A673 (cell line): ENCODE measurements around the gene FHIT. TPM values are rescaled to one million over a fixed set of nuclear protein-coding genes. Genes with fewer than 3 reads are reported as not detected.

Source experiments
- BruUV-seq: library from RNA; stranded (reverse); fragments of 400-500 nt; replicated peaks from 2 replicates; lab custom pipeline; 2021; lab: Mats Ljungman, UMichigan
- CTCF ChIA-PET: fragments of 300-600 bp; sonication (Branson Sonifier 250); formaldehyde crosslinking; loops from one replicate; lab custom pipeline; 2022; ENCODE audit warnings: antibody characterized with exemption; lab: Charles Lee
- POLR2A ChIA-PET: fragments of 300-600 bp; sonication (Branson Sonifier 250); formaldehyde crosslinking; loops from one replicate; lab custom pipeline; 2022; ENCODE audit warnings: antibody characterized with exemption; ENCODE audit not compliant: low non-redundant PET; lab: Charles Lee
- DNase-seq: peaks from one replicate; pipeline ENCODE4 v3.0.0-alpha.2; 2015; ENCODE audit warnings: low spot score
- H3K27ac ChIP-seq: fragments of 200-600 bp; sonication (generic); 2 replicates; pipeline ENCODE4 v1.5.1; 2016; ENCODE audit warnings: mixed run types, low read depth, mild to moderate bottlenecking, mixed read lengths, antibody characterized with exemption, low read length; ENCODE audit not compliant: poor library complexity, severe bottlenecking
- H3K27me3 ChIP-seq: fragments of 200-600 bp; sonication (generic); replicated peaks from 2 replicates; pipeline ENCODE4 v1.6.1; 2017; ENCODE audit warnings: mixed run types, low read depth, mild to moderate bottlenecking, mixed read lengths, antibody characterized with exemption, low read length; ENCODE audit not compliant: insufficient read depth, poor library complexity
- H3K36me3 ChIP-seq: fragments of 200-600 bp; sonication (generic); 2 replicates; pipeline ENCODE4 v1.6.1; 2016; ENCODE audit warnings: mixed run types, mild to moderate bottlenecking, mixed read lengths, antibody characterized with exemption, low read length; ENCODE audit not compliant: insufficient read depth, poor library complexity, severe bottlenecking
- H3K4me1 ChIP-seq: fragments of 200-600 bp; sonication (generic); 2 replicates; pipeline ENCODE4 v1.6.1; 2017; ENCODE audit warnings: mixed run types, mild to moderate bottlenecking, mixed read lengths, antibody characterized with exemption, low read length; ENCODE audit not compliant: insufficient read depth, poor library complexity, severe bottlenecking
- H3K4me3 ChIP-seq: fragments of 200-600 bp; sonication (generic); 2 replicates; pipeline ENCODE4 v1.5.1; 2016; ENCODE audit warnings: low read depth, mixed run types, mild to moderate bottlenecking, mixed read lengths, low read length; ENCODE audit not compliant: poor library complexity, severe bottlenecking
- H3K9me3 ChIP-seq: fragments of 200-600 bp; sonication (generic); 2 replicates; pipeline ENCODE4 v1.6.1; 2016; ENCODE audit warnings: mixed run types, low read depth, mild to moderate bottlenecking, mixed read lengths, antibody characterized with exemption, low read length; ENCODE audit not compliant: poor library complexity, severe bottlenecking
- EZH2 ChIP-seq: fragments of 200-600 bp; sonication (generic); IDR thresholded peaks from 2 replicates; pipeline ENCODE4 v1.6.1; 2017; ENCODE audit warnings: borderline replicate concordance, low read depth, mild to moderate bottlenecking, mixed read lengths, antibody characterized with exemption, low read length; ENCODE audit not compliant: poor library complexity, severe bottlenecking
- intact Hi-C: fragments of 100-400 bp; cut with micrococcal nuclease; formaldehyde crosslinking; loops from one replicate; pipeline ENCODE4 v1.10.0; 2022; ENCODE audit not compliant: unreplicated experiment
- total RNA-seq: library from RNA; stranded (reverse); gene quantifications from 2 replicates; pipeline ENCODE4 v1.2.3, GENCODE V29; 2021
- TF ChIP-seq, protein P1 (sequence below): fragments of 300-800, 200-600 bp; sonication (generic); conservative IDR thresholded peaks from 2 replicates; pipeline ENCODE4 v1.5.1; 2017; ENCODE audit warnings: low read depth, mild to moderate bottlenecking, antibody characterized with exemption, low read length, moderate library complexity, mixed read lengths

The FHIT gene
- total RNA-seq, 1 experiment from 2014 or later = not detected

GRCh38 chr3:61080737-61081445, 170.4 kb downstream of the FHIT start:
- ChIA-PET CTCF (no interaction called here), POLR2A (no interaction called here)
- no TSS peak for BruUV-seq
- no peak overlapping the region for H3K4me3 ChIP-seq
- no peaks in the 10 kb centered on the region for H3K27me3 ChIP-seq
- TF ChIP-seq, protein P1, sequence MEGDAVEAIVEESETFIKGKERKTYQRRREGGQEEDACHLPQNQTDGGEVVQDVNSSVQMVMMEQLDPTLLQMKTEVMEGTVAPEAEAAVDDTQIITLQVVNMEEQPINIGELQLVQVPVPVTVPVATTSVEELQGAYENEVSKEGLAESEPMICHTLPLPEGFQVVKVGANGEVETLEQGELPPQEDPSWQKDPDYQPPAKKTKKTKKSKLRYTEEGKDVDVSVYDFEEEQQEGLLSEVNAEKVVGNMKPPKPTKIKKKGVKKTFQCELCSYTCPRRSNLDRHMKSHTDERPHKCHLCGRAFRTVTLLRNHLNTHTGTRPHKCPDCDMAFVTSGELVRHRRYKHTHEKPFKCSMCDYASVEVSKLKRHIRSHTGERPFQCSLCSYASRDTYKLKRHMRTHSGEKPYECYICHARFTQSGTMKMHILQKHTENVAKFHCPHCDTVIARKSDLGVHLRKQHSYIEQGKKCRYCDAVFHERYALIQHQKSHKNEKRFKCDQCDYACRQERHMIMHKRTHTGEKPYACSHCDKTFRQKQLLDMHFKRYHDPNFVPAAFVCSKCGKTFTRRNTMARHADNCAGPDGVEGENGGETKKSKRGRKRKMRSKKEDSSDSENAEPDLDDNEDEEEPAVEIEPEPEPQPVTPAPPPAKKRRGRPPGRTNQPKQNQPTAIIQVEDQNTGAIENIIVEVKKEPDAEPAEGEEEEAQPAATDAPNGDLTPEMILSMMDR = no peak
- no peak for TF ChIP-seq EZH2
- no peaks in the 10 kb centered on the region for H3K9me3 ChIP-seq
- no peak overlapping the region for H3K27ac ChIP-seq
- no peak for DNase-seq
- intact Hi-C loops = no loop called here
- H3K4me1 ChIP-seq = no peaks in the 10 kb centered on the region
- H3K36me3 ChIP-seq = no peaks in the 10 kb centered on the region

DNA sequence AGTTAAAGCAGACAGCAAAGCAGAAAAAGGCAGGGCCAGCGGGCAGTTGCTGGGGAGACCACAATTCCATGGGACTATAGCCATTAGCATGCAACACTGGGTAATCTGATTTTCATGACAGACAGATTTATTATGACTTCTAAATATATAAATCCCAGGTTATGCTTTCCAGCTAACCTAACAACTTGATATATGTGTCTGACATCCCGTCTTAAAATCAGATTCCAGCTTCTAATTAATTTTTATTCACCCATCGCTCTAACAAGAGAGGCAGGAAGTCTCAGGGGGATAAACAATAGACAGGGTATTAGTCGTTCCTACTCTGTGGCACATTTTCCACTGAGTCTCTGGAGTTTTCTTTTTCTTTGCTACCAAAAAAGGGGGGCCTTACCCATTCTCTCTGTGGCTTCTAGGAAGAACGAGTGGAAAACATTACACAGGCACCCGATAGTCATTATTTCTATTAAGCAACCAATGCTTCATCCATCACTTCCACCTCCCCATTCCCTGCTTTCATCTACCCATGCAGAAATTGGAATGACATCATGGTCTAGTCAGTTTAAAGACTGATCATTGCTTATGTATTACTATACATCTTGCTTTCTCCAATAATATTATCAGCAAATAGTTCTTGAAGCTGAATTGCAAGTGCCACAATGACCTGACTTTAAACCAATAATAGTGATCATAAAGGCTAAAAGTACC, 173.1 kb downstream of the FHIT start:
- POLR2A ChIA-PET = no interaction called here
- Histone ChIP-seq H3K4me3 (no peak overlapping the region), H3K27me3 (no peaks in the 10 kb centered on the region), H3K4me1 (no peaks in the 10 kb centered on the region), H3K9me3 (no peaks in the 10 kb centered on the region), H3K36me3 (no peaks in the 10 kb centered on the region), H3K27ac (no peak overlapping the region)
- CTCF ChIA-PET = no interaction called here
- no TSS peak for BruUV-seq
- intact Hi-C loops = no loop called here
- no peak for DNase-seq
- TF ChIP-seq, protein P1 = no peak
- no peak for TF ChIP-seq EZH2

DNA sequence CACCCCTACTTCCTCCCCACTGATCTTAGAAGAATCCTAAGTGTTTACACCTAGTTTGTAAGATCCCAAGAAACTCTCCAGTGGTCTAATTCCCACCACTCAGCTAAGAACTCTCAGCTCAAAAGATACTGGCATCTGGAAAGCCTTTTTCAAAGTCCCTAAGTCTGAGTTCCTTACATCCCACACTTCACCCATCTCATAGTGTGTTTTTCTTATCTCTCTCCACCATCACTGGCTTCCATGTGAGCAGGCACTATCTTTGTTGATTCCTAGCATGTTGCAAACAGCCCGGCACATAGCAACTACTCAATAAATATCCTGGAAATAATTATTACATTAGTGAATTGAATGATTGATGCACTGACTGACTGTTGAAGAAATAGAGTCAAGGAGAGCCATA, 173.7 kb downstream of the FHIT start:
- no peak for DNase-seq
- no TSS peak for BruUV-seq
- TF ChIP-seq EZH2 = no peak
- TF ChIP-seq, protein P1 = no peak
- ChIA-PET CTCF (no interaction called here), POLR2A (no interaction called here)
- H3K4me3 ChIP-seq = no peak overlapping the region
- H3K27ac ChIP-seq = no peak overlapping the region
- H3K9me3 ChIP-seq = no peaks in the 10 kb centered on the region
- intact Hi-C loops = no loop called here
- no peaks in the 10 kb centered on the region for H3K36me3 ChIP-seq
- H3K27me3 ChIP-seq = no peaks in the 10 kb centered on the region
- H3K4me1 ChIP-seq = no peaks in the 10 kb centered on the region
